Sigmoid colon (tissue), 4 donors: Measurements from ENCODE around the gene CCL25.

ENCODE experiments used
- CTCF ChIP-seq, 4 experiments: fragments of 450-650 bp in 3 of 4; fragments of 200-600 bp in 1 of 4; IDR thresholded peaks; one replicate each; pipeline ENCODE4 v1.5.1; 2016 to 2019; ENCODE audit warnings: antibody characterized with exemption in 4 of 4, mild to moderate bottlenecking in 3 of 4, moderate library complexity in 2 of 4
- EP300 ChIP-seq, 4 donors: sonication (generic); formaldehyde crosslinking; IDR thresholded peaks; one replicate each; pipeline ENCODE4 v1.6.1; 2017; ENCODE audit warnings: antibody characterized with exemption in 4 of 4
- POLR2A ChIP-seq, 2 donors: fragments of 450-650 bp; IDR thresholded peaks; one replicate each; pipeline ENCODE4 v1.6.1; 2016; ENCODE audit warnings: antibody characterized with exemption in 2 of 2, mild to moderate bottlenecking in 2 of 2, moderate library complexity in 2 of 2
- POLR2AphosphoS5 ChIP-seq, 4 donors: sonication (generic); formaldehyde crosslinking; IDR thresholded peaks; one replicate each; pipeline ENCODE4 v1.6.1; 2017; ENCODE audit warnings: antibody characterized with exemption in 4 of 4

DNA sequence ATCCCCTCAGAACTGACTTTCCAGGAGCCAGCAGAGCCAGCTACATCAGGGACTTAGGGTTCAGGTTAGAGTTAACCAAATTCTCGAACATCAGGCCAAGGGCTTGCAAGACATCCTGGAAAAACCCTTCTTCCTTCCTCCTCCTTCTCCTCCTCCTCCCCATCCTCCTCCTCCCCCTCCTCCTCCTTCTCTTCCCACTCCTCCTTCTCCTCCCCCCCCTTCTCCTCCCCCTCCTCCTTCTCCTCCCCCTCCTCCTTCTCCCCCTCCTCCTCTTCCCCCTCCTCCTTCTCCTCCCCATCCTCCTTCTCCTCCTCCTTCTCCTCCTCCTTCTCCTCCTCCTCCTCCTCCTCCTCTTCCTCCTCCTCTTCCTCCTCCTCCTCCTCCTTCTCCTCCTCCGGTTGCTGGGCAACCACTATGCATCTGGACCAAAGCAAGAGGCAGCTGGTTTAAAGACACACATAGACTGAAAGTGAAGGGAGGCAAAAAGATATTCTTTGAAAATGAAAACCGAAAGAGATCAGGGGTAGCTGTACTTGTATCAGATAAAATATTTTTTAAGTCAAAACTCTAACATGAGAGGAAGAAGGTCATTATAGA is 5.9 kb upstream of the CCL25 start:
- TF ChIP-seq CTCF (IDR thresholded peaks at IDR 0.05) (no peak), POLR2AphosphoS5 (IDR thresholded peaks at IDR 0.05) (no peak), POLR2A (IDR thresholded peaks at IDR 0.05) (no peak), EP300 (IDR thresholded peaks at IDR 0.05) (no peak)
